Mesendoderm (in vitro differentiated cells): ENCODE measurements around the gene SNX15.
"Not testable (repeated sequence)": the region's sequence is repeated elsewhere in the genome, so short reads cannot be mapped to it uniquely, and the experiment has no call there.

Source experiments
- DNase-seq: peaks from one replicate; pipeline ENCODE4 v3.0.0; 2013
- H2AK5ac ChIP-seq: 2 replicates; pipeline ENCODE4 v1.6.1; 2013; ENCODE audit warnings: low read length, inconsistent platforms
- H2BK120ac ChIP-seq: 2 replicates; pipeline ENCODE4 v1.6.1; 2013; ENCODE audit warnings: low read depth, mild to moderate bottlenecking, low read length, moderate library complexity, mixed read lengths
- H2BK15ac ChIP-seq: replicated peaks from 2 replicates; pipeline ENCODE4 v1.6.1; 2013; ENCODE audit warnings: low read depth, mild to moderate bottlenecking, moderate library complexity
- H2BK5ac ChIP-seq: 2 replicates; pipeline ENCODE4 v1.6.1; 2013; ENCODE audit warnings: low read length, inconsistent platforms
- H3K18ac ChIP-seq: 2 replicates; pipeline ENCODE4 v1.6.1; 2013; ENCODE audit warnings: mild to moderate bottlenecking, low read length, mixed read lengths
- H3K23ac ChIP-seq: one replicate; pipeline ENCODE4 v1.6.1; 2013; ENCODE audit warnings: low read length
- H3K27ac ChIP-seq: 2 replicates; pipeline ENCODE4 v1.5.1; 2013; ENCODE audit warnings: low read depth, mild to moderate bottlenecking, inconsistent platforms, low read length, moderate library complexity
- H3K27me3 ChIP-seq: 2 replicates; pipeline ENCODE4 v1.6.1; 2013; ENCODE audit warnings: low read length, control low read depth, mild to moderate bottlenecking, inconsistent platforms; ENCODE audit not compliant: insufficient read depth, poor library complexity
- H3K36me3 ChIP-seq: 2 replicates; pipeline ENCODE4 v1.6.1; 2013; ENCODE audit warnings: low read length, inconsistent platforms; ENCODE audit not compliant: control insufficient read depth, insufficient read depth
- H3K4ac ChIP-seq: one replicate; pipeline ENCODE4 v1.6.1; 2013; ENCODE audit warnings: low read depth, mild to moderate bottlenecking, low read length, moderate library complexity
- H3K4me1 ChIP-seq: 2 replicates; pipeline ENCODE4 v1.6.1; 2013; ENCODE audit warnings: low read depth, low read length, inconsistent platforms; ENCODE audit not compliant: control insufficient read depth
- H3K4me2 ChIP-seq: 2 replicates; pipeline ENCODE4 v1.6.1; 2013; ENCODE audit warnings: low read length
- H3K4me3 ChIP-seq: 2 replicates; pipeline ENCODE4 v1.5.1; 2013; ENCODE audit warnings: mild to moderate bottlenecking, low read length
- H3K56ac ChIP-seq: one replicate; pipeline ENCODE4 v1.6.1; 2013; ENCODE audit warnings: low read length
- H3K79me1 ChIP-seq: 2 replicates; pipeline ENCODE4 v1.6.1; 2013; ENCODE audit warnings: low read length, inconsistent platforms
- H3K79me2 ChIP-seq: 2 replicates; pipeline ENCODE4 v1.6.1; 2013; ENCODE audit warnings: mild to moderate bottlenecking, low read length; ENCODE audit not compliant: control insufficient read depth, insufficient read depth
- H3K9ac ChIP-seq: 2 replicates; pipeline ENCODE4 v1.6.1; 2013; ENCODE audit warnings: low read length, inconsistent platforms
- H4K5ac ChIP-seq: one replicate; pipeline ENCODE4 v1.6.1; 2013; ENCODE audit warnings: low read length
- H4K8ac ChIP-seq: one replicate; pipeline ENCODE4 v1.6.1; 2013; ENCODE audit warnings: low read depth, mild to moderate bottlenecking, control low read depth, low read length, moderate library complexity
- WGBS: extraction: QIAGEN DNeasy Blood & Tissue Kit; methylation state at CpG from one replicate; pipeline ENCODE4 v1.1.7; 2013; ENCODE audit warnings: low lambda C conversion rate, missing lambda C conversion rate; ENCODE audit not compliant: insufficient coverage; ENCODE audit errors: extremely low coverage; 5-methylcytosine and 5-hydroxymethylcytosine counted together

SNX15 gene

GRCh38 chr11:65019824-65020223 lies 7.4 kb upstream of the SNX15 start:
- no peak overlapping the region for H4K5ac ChIP-seq
- no peak for DNase-seq
- no peak overlapping the region for H2BK5ac ChIP-seq
- H3K4ac ChIP-seq: no peak overlapping the region
- no peak overlapping the region for H3K56ac ChIP-seq
- H3K23ac ChIP-seq: no peak overlapping the region
- H4K8ac ChIP-seq: no peak overlapping the region
- H2AK5ac ChIP-seq: no peak overlapping the region
- no peak overlapping the region for H3K4me3 ChIP-seq
- no peak overlapping the region for H2BK15ac ChIP-seq
- H3K79me2 ChIP-seq: no peaks in the 10 kb centered on the region
- H3K79me1 ChIP-seq: peaks cover 2% of the 10 kb centered on the region
- no peak overlapping the region for H3K18ac ChIP-seq
- peaks cover 3% of the 10 kb centered on the region for H3K36me3 ChIP-seq
- no peaks in the 10 kb centered on the region for H3K4me1 ChIP-seq
- H3K4me2 ChIP-seq: no peak overlapping the region
- H3K27me3 ChIP-seq: no peaks in the 10 kb centered on the region
- H3K9ac ChIP-seq: no peak overlapping the region
- WGBS: no CpG with 5 or more reads among the region's 7 CpGs
- no peak overlapping the region for H3K27ac ChIP-seq
- H2BK120ac ChIP-seq: no peak overlapping the region

GRCh38 chr11:65021003-65021402 lies 6.2 kb upstream of the SNX15 start:
- DNase-seq: no peak
- H2BK120ac ChIP-seq: no peak overlapping the region

GRCh38 chr11:65021509-65021908 lies 5.7 kb upstream of the SNX15 start:
- no CpG with 5 or more reads among the region's 11 CpGs for WGBS
- H3K4me3 ChIP-seq: no peak overlapping the region
- no peak overlapping the region for H3K27ac ChIP-seq
- H3K9ac ChIP-seq: no peak overlapping the region
- H3K56ac ChIP-seq: no peak overlapping the region
- peaks cover 3% of the 10 kb centered on the region for H3K36me3 ChIP-seq
- peaks cover 2% of the 10 kb centered on the region for H3K79me1 ChIP-seq
- no peak overlapping the region for H3K4me2 ChIP-seq
- no peak overlapping the region for H4K5ac ChIP-seq
- H2BK15ac ChIP-seq: no peak overlapping the region
- H2BK5ac ChIP-seq: no peak overlapping the region
- H3K27me3 ChIP-seq: no peaks in the 10 kb centered on the region
- no peaks in the 10 kb centered on the region for H3K79me2 ChIP-seq
- no peak overlapping the region for H2AK5ac ChIP-seq
- no peak for DNase-seq
- no peaks in the 10 kb centered on the region for H3K4me1 ChIP-seq
- no peak overlapping the region for H2BK120ac ChIP-seq
- no peak overlapping the region for H3K23ac ChIP-seq
- H3K4ac ChIP-seq: no peak overlapping the region
- H3K18ac ChIP-seq: no peak overlapping the region
- no peak overlapping the region for H4K8ac ChIP-seq

More at GRCh38 chr11:65021003-65021402, 6.2 kb upstream of the SNX15 start:
- no peak overlapping the region for H4K5ac ChIP-seq
- no peaks in the 10 kb centered on the region for H3K27me3 ChIP-seq
- no peak overlapping the region for H3K4me2 ChIP-seq
- peaks cover 2% of the 10 kb centered on the region for H3K79me1 ChIP-seq
- WGBS: no CpG with 5 or more reads among the region's 3 CpGs
- H3K4me1 ChIP-seq: no peaks in the 10 kb centered on the region
- H2BK5ac ChIP-seq: no peak overlapping the region
- no peak overlapping the region for H4K8ac ChIP-seq
- H3K56ac ChIP-seq: no peak overlapping the region
- no peak overlapping the region for H3K4me3 ChIP-seq
- no peak overlapping the region for H3K4ac ChIP-seq
- no peak overlapping the region for H3K9ac ChIP-seq
- no peak overlapping the region for H2AK5ac ChIP-seq
- no peak overlapping the region for H3K18ac ChIP-seq
- no peak overlapping the region for H2BK15ac ChIP-seq
- peaks cover 3% of the 10 kb centered on the region for H3K36me3 ChIP-seq
- H3K79me2 ChIP-seq: no peaks in the 10 kb centered on the region
- H3K27ac ChIP-seq: no peak overlapping the region
- H3K23ac ChIP-seq: no peak overlapping the region

- H4K5ac ChIP-seq, H3K36me3 ChIP-seq, H3K4me1 ChIP-seq, H3K27ac ChIP-seq, H3K18ac ChIP-seq, H2BK15ac ChIP-seq, H4K8ac ChIP-seq, H3K27me3 ChIP-seq, H3K79me1 ChIP-seq, H2BK120ac ChIP-seq, H3K4ac ChIP-seq, H3K9ac ChIP-seq, H3K23ac ChIP-seq, H3K4me3 ChIP-seq, DNase-seq, H3K79me2 ChIP-seq, H2BK5ac ChIP-seq, H2AK5ac ChIP-seq, H3K4me2 ChIP-seq, H3K56ac ChIP-seq: not testable (repeated sequence)
- no CpG with 5 or more reads among the region's 8 CpGs for WGBS
Measured at GRCh38 chr11:65023502-65023901, 3.7 kb upstream of the SNX15 start.

GRCh38 chr11:65026810-65027209 lies 429 bp upstream of the SNX15 start:
- H4K8ac ChIP-seq: no peak overlapping the region
- H3K4me2 ChIP-seq: no peak overlapping the region
- H2BK15ac ChIP-seq: no peak overlapping the region
- WGBS: no CpG with 5 or more reads among the region's 10 CpGs
- H4K5ac ChIP-seq: no peak overlapping the region
- no peak overlapping the region for H3K18ac ChIP-seq
- H3K4me3 ChIP-seq: no peak overlapping the region
- H3K36me3 ChIP-seq: no peaks in the 10 kb centered on the region
- H2BK5ac ChIP-seq: no peak overlapping the region
- no peak overlapping the region for H3K4ac ChIP-seq
- no peak overlapping the region for H3K23ac ChIP-seq
- peak overlapping the region; percentile 38 for H3K56ac ChIP-seq
- H3K79me2 ChIP-seq: no peaks in the 10 kb centered on the region
- H2BK120ac ChIP-seq: no peak overlapping the region
- no peak for DNase-seq
- no peaks in the 10 kb centered on the region for H3K79me1 ChIP-seq
- peak overlapping the region; percentile 19 for H3K9ac ChIP-seq
- H3K27ac ChIP-seq: no peak overlapping the region
- no peak overlapping the region for H2AK5ac ChIP-seq
- H3K4me1 ChIP-seq: no peaks in the 10 kb centered on the region
- no peaks in the 10 kb centered on the region for H3K27me3 ChIP-seq

GRCh38 chr11:65032216-65032615 lies 5.0 kb downstream of the SNX15 start:
- H3K56ac ChIP-seq: no peak overlapping the region
- no peak overlapping the region for H3K9ac ChIP-seq
- H3K4me3 ChIP-seq: no peak overlapping the region
- H4K5ac ChIP-seq: no peak overlapping the region
- H3K4me1 ChIP-seq: no peaks in the 10 kb centered on the region
- no peak overlapping the region for H3K18ac ChIP-seq
- no peak for DNase-seq
- no peak overlapping the region for H3K23ac ChIP-seq
- no peak overlapping the region for H2BK120ac ChIP-seq
- H2AK5ac ChIP-seq: no peak overlapping the region
- H3K79me1 ChIP-seq: no peaks in the 10 kb centered on the region
- no peak overlapping the region for H4K8ac ChIP-seq
- no peaks in the 10 kb centered on the region for H3K36me3 ChIP-seq
- no peak overlapping the region for H2BK15ac ChIP-seq
- H3K27me3 ChIP-seq: no peaks in the 10 kb centered on the region
- no peak overlapping the region for H2BK5ac ChIP-seq
- no peaks in the 10 kb centered on the region for H3K79me2 ChIP-seq
- no peak overlapping the region for H3K27ac ChIP-seq
- WGBS: no CpG with 5 or more reads among the region's 13 CpGs
- no peak overlapping the region for H3K4ac ChIP-seq
- H3K4me2 ChIP-seq: no peak overlapping the region
